A172 (cell line): ENCODE measurements around the gene SLC41A1. TPM values are rescaled to one million over a fixed set of nuclear protein-coding genes. Genes with fewer than 3 reads are reported as not detected.

ENCODE experiments used
- DNase-seq: peaks from one replicate; pipeline ENCODE4 v3.0.0-alpha.2; 2015; ENCODE audit warnings: low spot score
- total RNA-seq: library from RNA; depleted of rRNA; stranded (reverse); fragments of >200 nt; shearing (Covaris generic); gene quantifications from 2 replicates; pipeline ENCODE4 v1.2.3, GENCODE V29; 2014

SLC41A1 gene
- total RNA-seq, 1 experiment from 2014 or later: 28.6 TPM

DNA sequence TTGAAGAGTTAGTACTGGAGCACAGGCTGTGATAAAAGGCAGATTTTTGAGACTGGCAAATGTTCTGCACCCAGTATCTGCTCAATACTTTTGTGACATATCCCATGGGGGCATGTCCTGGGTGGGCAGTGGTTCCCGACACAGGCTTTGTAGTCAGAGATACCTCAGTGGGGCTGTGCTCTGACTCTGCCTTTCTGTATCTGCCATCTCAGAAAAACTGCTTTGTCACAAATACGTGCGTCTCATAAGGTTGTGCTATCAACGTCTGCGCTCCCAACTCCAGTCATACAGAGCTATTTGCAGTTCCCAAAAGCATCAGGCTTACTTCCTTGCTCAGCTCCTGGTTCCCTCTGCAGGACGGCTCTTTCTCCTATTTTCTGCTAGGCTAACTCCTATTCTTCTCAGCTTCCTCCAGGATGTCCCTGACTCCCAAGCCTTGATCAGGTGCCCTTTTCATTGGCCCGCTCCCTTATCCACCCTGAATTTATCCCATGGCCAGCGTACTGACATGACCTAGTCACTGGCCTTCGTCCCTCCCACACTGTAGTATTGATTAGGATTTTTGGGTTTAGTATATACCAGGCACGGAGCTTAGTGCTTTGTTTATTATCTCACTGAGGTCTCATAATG lies 25.6 kb downstream of the SLC41A1 start:
- DNase-seq: no peak

DNA sequence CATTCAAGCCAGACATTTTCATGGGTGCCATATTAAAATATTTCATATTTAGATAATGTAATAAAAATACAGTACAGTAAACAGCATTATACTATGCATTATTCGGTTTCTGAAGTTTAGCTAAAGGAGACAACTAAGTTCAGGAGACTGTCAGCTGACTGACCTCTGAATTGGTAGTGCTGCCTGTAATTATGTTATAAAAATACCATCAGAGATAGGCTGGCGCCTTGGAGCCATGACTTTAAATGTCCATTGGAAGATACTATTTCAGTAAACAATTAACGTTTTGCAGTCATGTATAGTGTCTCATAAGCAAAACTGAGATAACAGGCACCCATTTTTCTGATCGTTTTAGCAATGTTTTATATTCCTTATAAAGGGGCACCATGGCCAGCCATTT lies 26.4 kb downstream of the SLC41A1 start:
- no peak for DNase-seq

DNA sequence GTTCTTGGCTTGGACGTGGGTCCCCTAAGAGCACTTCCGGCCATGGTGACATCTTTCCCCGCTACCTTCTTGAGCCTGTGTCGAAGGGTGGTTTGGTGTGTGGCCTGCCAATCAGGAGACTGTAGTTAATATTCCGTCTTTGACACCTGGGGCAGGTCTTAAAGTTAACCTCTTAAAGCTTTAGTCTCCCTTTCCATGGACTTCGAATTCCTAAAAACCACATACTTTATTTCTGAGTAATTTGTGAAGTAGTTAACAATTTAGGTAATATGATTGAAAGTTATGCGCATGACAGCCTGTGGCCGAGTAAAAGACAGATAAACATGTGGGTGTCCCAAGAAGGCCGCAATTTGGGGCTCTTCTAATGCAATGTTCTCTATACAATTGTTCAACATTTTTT lies 27.6 kb downstream of the SLC41A1 start:
- DNase-seq: no peak

DNA sequence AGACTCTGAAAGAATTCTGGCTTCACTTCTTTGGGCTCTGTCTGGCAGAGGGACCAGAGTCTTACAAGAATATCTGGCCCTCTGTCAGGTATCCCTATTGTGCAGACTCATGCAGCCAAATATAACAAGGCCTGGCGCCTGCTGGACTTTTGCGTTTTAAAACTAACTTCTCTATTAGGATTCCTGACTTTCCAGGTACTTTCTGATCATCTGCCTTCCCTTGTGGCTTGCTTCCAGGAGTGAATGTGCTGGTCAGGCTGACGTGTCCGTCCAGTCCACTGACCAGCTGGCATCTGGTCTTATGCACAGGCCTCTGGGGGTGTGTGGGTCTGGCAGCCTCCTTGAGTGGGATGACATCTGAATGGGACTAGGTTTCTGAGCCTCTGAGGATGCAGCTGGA lies 29.1 kb downstream of the SLC41A1 start:
- DNase-seq: no peak

DNA sequence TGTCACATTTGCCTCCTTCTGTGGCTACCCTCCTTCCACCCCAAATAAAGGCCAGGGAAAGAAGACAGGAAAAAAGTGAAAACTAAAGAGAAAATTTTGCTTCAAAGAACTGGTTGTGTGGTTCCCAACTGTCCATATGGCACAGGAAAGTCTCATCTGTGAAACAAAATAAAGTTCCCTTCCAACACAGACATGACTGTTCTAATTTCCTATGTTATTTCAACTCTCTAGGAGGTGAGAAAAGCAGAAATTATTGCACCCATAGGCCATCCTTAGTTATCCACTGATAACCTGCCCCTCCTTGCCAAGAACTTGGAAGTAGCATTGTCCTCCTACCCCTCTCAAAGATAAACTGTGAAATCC lies 29.6 kb downstream of the SLC41A1 start:
- no peak for DNase-seq

DNA sequence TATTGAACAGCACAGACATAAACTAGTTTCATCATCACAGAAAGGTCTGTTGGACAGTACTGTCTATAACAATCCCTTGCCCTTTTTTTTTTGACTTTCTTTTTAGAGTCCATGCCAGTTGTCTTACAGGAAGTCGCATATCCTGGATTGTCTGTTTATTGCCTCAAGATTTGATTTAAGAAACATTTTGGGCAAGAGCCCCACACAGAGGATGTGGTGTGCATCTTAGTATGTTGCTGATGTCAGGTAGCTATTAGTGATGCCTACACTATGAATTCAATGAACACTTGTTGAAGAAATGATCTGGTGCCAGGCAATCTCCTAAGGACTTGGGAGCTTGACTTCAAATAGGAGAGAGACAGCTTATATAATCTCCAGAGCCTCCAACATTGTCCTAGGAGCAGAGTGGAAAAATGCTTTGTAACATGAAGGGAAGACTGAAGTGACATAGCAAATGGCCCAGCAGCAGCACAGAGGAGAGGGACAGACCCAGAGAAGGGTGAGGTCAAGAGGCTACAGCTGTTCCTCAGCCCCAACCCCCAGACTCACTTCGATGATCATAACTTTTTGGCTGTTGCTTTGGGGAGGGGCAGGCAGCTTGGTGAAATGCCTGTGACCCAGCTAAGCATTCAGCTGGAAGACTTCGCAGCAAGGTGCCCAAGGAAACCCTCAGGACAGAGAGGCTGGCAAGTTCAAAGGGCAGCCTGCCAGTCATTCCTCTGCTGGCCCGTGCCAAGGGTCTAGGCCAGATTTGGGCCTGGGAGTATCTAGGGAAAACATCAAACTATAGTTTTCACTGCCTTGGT lies 30.2 kb downstream of the SLC41A1 start:
- DNase-seq: no peak

DNA sequence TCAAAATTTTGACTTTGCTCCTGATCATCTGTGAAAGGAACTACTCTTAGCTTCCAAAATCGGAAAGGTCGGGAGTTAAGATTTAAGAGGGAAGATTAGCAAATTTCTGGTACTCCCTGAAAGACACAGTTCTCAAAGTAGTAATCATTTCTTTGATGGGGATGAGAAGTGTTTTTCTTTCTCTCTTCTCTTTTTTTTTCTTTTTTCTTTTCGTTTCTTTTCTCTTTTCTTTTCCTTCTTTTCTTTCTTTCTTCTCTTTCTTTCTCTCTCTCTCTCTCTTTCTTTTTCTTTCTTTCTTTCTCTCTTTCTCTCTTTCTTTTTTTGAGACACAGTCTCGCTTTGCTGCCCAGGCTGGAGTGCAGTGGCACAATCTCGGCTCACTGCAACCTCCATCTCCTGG lies 32.7 kb downstream of the SLC41A1 start:
- no peak for DNase-seq

DNA sequence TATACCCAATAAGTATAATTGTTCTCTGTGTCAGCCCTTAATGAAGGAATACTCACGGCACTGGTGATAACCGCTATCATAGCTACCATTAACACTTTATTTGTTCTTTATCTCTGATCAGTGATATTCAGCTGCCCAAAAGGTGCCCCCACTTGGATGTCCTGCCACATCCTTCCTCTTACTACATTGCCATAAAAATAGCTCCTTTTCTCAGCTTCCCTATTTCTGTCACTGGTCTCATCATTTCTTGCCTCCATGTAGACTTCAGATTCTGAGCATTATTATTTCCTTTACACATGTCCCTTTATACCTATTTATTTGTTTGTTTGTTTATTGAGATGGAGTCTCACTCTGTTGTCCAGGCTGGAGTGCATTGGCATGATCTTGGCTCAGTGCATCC lies 35.0 kb downstream of the SLC41A1 start:
- no peak for DNase-seq

DNA sequence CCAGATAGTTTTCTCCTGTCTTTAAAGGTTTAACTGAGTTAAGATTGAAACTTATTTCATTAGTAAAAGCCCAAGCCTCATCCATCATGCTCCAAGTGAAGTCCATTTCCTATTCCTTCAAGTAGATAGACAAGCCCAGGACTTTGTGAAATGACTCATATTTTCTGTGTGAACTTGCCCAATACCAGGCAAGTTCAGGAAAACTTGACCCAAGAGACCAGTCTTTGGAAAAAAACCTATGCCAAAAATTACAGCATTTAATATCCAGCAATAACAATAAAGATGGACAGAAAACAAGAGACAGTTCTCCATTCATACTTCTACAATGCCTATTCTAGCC lies 37.3 kb downstream of the SLC41A1 start:
- DNase-seq: peak; percentile 27

DNA sequence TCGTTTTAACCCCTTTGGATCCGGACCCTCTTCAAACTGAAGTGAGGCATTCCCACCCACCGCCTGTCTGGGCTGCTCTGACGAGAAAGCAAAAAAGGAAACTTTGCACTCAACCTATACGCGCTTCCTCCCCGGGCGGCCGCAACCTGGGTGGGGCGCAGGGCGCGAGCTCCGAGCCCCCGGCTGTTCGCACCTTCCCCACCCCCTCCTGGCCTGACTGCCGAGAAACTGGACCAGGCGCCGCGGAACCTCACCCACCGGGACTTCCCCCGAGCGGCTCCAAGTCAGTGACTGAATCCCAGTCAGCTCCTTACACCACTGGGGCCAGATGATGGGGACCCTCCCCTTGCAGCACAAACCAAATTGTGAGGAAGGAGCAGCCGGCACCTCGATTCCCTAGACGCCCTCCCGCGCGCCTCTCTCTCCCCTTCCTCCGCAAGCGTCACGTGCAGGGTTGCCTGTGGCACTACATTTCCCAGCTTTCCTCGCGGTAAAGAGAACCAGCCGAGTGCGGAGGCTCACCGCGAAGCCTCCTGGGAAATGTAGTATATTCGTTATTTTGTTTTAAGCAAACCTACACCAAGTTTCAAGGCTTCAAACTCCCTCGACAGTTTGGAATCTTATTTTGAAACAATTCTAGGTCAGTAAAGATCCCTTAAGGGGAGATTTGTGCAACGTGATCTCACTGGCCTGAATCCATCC lies 37.8 kb downstream of the SLC41A1 start, which contains the start of gene RAB29:
RAB29 (minus strand) TSS at position 468 of the 702 bp plus-strand sequence. CDS start 526 bp downstream, outside the sequence.
- DNase-seq: peak; percentile 72

DNA sequence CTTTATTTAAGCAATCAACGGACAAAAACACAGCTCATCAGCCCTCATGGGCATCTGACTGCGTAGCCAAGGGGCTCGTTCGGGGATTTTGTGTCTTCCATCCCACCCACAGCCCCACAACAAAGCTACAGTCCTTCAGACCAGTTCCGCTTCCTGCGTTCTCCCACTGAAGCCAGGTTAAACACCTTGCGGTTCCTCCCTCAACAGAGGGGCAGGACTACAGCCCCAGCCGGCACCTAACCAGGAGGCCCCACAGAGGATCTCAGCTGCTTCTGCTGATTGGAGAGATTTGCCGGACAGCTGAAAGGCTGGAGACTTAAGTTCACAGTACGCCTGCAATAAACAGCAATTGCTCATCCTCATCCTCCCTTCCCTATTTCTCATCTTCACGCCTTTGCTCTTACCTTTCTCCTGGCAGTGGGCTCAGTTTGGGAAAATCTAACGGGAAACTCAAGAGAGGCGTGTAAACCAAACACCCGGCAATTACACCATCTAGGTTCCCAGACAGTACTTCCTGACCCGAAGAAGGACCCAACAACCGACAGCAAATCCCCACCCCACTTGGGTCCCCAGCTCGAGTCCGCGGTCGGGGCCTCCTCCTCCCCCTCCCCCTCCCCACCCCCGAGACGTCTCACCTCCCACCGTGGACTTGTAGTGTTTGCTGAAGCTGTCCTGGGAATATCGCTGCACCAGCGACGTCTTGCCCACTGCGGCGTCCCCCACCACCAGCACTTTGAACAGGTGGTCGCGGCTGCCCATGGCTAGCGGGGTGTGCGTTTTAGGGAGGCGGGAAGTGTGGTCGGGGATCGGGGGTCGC lies 38.6 kb downstream of the SLC41A1 start:
- DNase-seq: peak; percentile 18

DNA sequence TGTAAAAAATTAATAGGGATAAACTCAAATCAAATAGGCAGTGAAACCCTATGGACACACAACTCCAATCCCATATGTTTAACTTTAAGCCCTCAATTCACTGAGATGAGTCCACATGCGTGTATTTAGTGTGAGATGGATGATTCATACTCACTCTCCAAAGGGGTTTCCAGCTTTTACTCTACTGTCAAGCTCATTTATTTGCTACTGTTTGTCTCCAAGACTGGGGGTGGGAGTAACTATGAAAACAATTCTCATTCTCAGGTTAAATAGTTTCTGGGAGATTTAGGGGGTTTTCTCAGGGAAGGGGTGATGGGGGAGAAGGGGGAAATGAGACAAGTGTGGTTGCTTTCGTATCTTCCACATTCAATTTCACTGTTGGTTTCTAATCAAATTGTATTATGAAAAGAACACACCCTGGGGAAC lies 40.4 kb downstream of the SLC41A1 start:
- DNase-seq: no peak

DNA sequence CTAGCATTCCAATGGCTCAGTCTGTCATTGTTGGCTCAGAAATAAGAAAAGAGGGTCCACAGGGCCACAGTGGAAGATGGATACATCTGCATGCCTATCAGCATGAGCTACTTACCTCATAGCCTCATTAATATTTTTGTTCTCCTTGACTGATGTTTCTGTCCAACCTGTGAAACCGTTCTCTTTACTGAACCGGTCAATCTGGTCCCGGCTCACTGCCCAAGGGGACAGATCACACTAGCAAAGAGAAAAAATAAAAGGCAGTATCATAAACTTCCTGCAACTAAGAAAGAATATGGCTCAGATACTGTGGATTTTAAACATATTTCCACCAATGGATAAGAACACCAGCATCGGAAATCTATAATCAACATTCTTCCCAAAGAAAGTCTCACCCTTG lies 42.4 kb downstream of the SLC41A1 start:
- no peak for DNase-seq

DNA sequence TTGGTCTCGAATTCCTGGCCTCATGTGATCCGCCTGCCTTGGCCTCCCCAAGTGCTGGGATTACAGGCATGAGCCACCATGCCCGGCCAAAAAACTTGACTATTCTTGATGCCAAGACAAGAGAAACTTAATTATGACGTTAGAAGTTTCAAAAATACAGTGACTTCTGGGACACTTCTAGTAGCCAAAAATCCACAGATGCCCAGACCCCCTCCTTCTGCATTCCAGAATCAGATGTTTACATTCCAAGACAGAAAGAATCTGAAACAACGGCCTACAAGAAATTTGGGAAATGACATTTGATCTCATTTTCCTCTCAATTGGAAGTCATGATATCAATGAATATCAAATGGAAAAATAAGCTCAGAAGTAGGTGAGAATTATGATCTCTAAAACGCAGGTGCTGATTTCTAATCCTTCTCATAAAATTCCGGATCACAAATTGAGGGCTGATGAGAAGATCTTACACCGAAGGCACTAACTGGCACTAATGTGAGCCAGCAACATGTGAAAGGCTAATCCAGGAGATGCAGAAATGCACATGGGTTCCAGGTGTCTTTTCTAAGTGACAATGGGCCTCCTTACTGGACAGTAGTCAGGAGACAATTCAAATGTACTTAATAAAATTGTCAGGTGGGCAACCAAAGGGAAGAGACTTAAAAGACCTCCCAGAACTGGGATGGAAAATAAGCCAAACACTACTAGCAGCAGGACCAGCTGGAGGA lies 43.2 kb downstream of the SLC41A1 start:
- no peak for DNase-seq

DNA sequence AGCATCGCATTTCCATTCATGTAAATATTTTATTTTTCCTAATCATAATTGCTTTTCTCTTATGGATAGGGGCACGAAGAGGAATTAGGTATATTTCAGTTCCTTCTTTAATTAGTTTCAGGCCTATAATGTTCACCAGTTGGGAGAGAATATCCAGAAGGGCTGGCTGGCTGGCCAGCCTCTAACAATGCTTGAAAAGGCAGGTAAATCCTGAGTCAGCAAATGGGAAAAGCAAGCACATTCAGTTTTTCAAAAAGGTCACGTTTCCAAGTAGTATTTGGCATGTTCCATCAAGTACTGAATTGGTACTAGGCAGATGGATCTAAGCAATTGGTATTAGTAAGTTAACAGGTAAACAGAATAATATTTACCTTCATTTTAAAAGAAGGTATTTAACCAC lies 45.8 kb downstream of the SLC41A1 start:
- no peak for DNase-seq

DNA sequence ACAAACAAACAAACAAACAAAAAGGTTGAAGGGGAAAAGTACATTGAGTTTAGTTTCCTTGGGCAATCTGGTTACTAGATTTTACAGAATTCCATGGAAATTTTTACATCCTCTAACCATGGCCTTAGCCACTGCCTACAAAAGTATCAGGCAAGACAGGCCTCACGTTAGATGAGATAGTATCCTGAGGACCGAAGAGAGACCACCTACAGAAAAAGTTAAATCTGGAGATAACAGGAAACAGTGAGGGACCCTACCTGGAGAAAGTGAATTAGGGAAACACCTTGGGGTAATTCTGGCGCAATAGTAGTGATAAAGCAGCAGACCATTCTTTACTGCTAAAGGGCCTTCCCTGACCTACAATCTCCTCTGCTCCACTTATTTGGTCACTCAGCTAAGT lies 46.4 kb downstream of the SLC41A1 start:
- DNase-seq: no peak

DNA sequence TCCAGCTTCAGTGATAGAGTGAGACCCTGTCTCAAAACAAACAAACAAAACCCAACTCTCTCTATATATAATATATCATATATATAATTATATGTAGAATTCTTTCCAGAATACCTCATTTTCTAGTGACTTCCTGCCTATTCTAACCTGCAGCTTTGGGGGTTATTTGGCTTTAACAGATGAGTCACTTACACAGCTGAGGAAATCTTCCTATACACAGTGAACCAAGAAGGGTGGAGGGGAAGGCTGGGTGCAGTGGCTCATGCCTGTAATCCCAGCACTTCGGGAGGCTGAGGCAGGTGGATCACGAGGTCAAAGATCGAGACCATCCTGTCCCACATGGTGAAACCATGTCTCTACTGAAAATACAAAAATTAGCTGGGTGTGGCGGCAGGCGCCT lies 47.0 kb downstream of the SLC41A1 start:
- DNase-seq: peak; percentile 58

DNA sequence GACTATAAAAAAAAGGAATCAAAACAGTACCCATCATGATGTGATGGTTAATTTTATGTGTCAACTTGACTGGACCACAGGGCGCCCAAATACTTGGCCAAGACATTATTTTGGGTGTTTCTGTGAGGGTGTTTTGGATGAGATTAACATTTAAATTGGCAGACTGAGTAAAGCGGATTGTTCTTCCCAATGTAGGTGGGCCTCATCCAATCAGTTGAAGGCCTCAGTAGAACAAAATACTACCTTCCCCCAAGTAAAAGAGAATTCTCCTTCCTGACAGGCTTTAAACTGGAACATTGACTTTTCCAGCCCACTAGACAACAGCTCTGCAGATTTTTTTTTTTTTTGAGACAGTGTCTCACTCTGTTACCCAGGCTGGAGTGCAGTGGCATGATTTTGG lies 48.4 kb downstream of the SLC41A1 start:
- DNase-seq: no peak

DNA sequence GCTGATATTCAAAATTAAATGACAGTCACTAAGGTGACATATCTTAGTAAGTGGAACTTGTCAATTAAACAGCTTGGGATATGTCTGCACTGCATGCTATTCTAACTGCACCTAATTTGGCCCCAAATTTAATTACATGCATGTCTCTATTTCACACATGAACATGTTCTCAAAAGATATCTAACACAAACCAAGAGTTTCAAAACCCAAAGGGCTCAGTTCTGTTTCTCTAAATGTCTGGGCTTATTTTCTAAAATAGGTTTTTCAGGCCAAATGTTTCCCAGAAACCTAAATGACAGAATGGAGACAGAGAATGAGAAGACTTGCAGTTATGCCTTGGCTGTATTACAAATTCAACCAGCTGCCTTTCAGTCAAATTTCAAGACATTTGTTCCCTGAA lies 49.0 kb downstream of the SLC41A1 start:
- DNase-seq: no peak

DNA sequence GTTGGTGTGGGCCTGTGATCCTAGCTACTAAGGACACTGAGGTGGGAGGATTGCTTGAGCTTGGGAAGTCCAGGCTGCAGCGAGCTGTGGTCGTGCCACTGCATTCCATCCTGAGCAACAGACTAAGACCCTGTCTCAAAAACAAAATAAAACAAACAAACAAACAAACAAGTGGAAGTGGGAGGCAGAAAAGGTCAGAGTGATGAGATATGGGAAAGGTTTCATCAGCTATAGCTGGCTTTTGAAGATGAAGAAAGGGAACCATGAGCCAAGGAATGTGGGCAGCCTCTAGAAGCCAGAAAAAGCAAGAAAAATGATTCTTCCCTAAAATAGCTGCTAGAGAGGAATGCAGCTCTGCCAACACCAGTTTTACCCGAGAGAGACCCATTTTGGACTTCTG lies 52.4 kb downstream of the SLC41A1 start:
- DNase-seq: no peak

DNA sequence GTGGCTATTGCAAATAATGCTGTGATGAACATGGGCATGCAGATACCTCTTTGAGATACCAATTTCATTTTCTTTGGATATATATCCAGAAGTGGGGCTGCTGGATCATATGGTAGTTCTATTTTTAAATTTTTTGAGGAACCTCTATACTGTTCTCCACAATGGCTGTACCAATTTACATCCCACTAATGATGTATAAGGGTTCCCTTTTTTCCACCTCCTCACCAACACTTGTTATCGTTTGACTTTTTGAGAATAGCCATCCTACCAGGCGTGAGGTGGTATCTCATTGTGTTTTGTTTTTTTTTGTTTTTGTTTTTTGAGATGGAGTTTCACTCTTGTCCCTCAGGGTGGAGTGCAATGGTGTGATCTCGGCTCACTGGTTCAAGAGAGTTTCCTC lies 56.4 kb downstream of the SLC41A1 start:
- DNase-seq: no peak
